HG03571 (cell line): Measurements from ENCODE around the gene SEC24A.
"Not testable (repeated sequence)": the region's sequence is repeated elsewhere in the genome, so short reads cannot be mapped to it uniquely, and the experiment has no call there.

Experiments used
- ATAC-seq: cut with Tn5 transposase; IDR thresholded peaks from one replicate; pipeline ENCODE4 v1.9.1; 2021; ENCODE audit not compliant: unreplicated experiment

The SEC24A gene

GRCh38 chr5:134648425-134649162 is at the start of gene SEC24A:
TSS of gene SEC24A (plus strand) at chr5:134648785. CDS start at chr5:134649077, 292 bp downstream.
- peak; percentile 71 for ATAC-seq

GRCh38 chr5:134599820-134600219 is 48.8 kb upstream of the SEC24A start:
- ATAC-seq = not testable (repeated sequence)

GRCh38 chr5:134600600-134600999 is 48.0 kb upstream of the SEC24A start:
- ATAC-seq = no peak

- no peak for ATAC-seq
These were observed 45.5 kb upstream of the SEC24A start for GRCh38 chr5:134603059-134603458.

GRCh38 chr5:134604908-134605307 is 43.7 kb upstream of the SEC24A start:
- no peak for ATAC-seq

GRCh38 chr5:134606726-134607125 is 41.9 kb upstream of the SEC24A start:
- no peak for ATAC-seq

- ATAC-seq = no peak
These were observed 40.0 kb upstream of the SEC24A start for GRCh38 chr5:134608555-134608954.

- peak; percentile 64 for ATAC-seq
These were observed 39.2 kb upstream of the SEC24A start for GRCh38 chr5:134609232-134609851.

GRCh38 chr5:134610725-134611124 is 37.9 kb upstream of the SEC24A start:
- no peak for ATAC-seq

- ATAC-seq = no peak
These were observed 37.1 kb upstream of the SEC24A start for GRCh38 chr5:134611515-134611914.

GRCh38 chr5:134614450-134615085 is 34.0 kb upstream of the SEC24A start:
- ATAC-seq = no peak

- ATAC-seq = no peak
These were observed 28.0 kb upstream of the SEC24A start for GRCh38 chr5:134620634-134621033.

- no peak for ATAC-seq
These were observed 23.0 kb upstream of the SEC24A start for GRCh38 chr5:134625559-134625958.

- ATAC-seq = no peak
These were observed 22.1 kb upstream of the SEC24A start for GRCh38 chr5:134626369-134627014.

- ATAC-seq = no peak
These were observed 14.4 kb upstream of the SEC24A start for GRCh38 chr5:134634227-134634626.

- not testable (repeated sequence) for ATAC-seq
These were observed 13.2 kb upstream of the SEC24A start for GRCh38 chr5:134635366-134635765.

- no peak for ATAC-seq
These were observed 11.4 kb upstream of the SEC24A start for GRCh38 chr5:134637116-134637721.

GRCh38 chr5:134638760-134639201 is 9.8 kb upstream of the SEC24A start:
- ATAC-seq = no peak

GRCh38 chr5:134642931-134643530 is 5.6 kb upstream of the SEC24A start:
- no peak for ATAC-seq

- peak; percentile 42 for ATAC-seq
These were observed 698 bp upstream of the SEC24A start for GRCh38 chr5:134647750-134648424.
